H1 (cell line): ENCODE data around the gene MRPL34. TPM values are rescaled to one million over a fixed set of nuclear protein-coding genes. Genes with fewer than 3 reads are reported as not detected.

ENCODE experiments used
- CTCF ChIA-PET: fragments of 300-600 bp; sonication (Branson Sonifier 250); formaldehyde crosslinking; loops from one replicate; lab custom pipeline; 2021; ENCODE audit not compliant: partially characterized antibody; lab: Charles Lee
- POLR2A ChIA-PET: fragments of 300-600 bp; sonication (Branson Sonifier 250); formaldehyde crosslinking; loops from one replicate; lab custom pipeline; 2021; ENCODE audit warnings: inconsistent platforms; ENCODE audit not compliant: partially characterized antibody; lab: Charles Lee
- DNase-seq, 2 experiments: peaks; one replicate each; pipeline versions ENCODE4 v3.0.0 to v3.0.0-alpha.2; 2010 to 2022; ENCODE audit warnings: low spot score in 2 of 2, low read depth in 1 of 2, mixed read lengths in 1 of 2
- FAIRE-seq: peaks from 2 replicates; lab custom pipeline; 2011; peaks lifted over from hg19 to GRCh38; lab: Jason Lieb, UNC
- H2AFZ ChIP-seq: 2 replicates; pipeline ENCODE4 v1.8.1; 2012; ENCODE audit warnings: low read length, inconsistent platforms
- H2AK5ac ChIP-seq: 2 replicates; pipeline ENCODE4 v1.6.1; 2013; ENCODE audit warnings: low read depth, low read length
- H2BK120ac ChIP-seq: replicated peaks from 2 replicates; pipeline ENCODE3; 2013; ENCODE audit warnings: low read depth, low read length, inconsistent platforms
- H2BK12ac ChIP-seq: 2 replicates; pipeline ENCODE4 v1.6.1; 2013; ENCODE audit warnings: low read depth, low read length
- H2BK15ac ChIP-seq: 2 replicates; pipeline ENCODE4 v1.6.1; 2013; ENCODE audit warnings: low read length
- H2BK20ac ChIP-seq: 2 replicates; pipeline ENCODE4 v1.6.1; 2013; ENCODE audit warnings: low read length
- H2BK5ac ChIP-seq: 2 replicates; pipeline ENCODE4 v1.6.1; 2013; ENCODE audit warnings: low read depth, low read length
- H3K14ac ChIP-seq: 2 replicates; pipeline ENCODE4 v1.6.1; 2013; ENCODE audit warnings: inconsistent platforms; ENCODE audit not compliant: insufficient read length
- H3K18ac ChIP-seq: 2 replicates; pipeline ENCODE4 v1.6.1; 2013; ENCODE audit warnings: low read length; ENCODE audit errors: extremely low read depth
- H3K23ac ChIP-seq: 2 replicates; pipeline ENCODE4 v1.6.1; 2013; ENCODE audit warnings: inconsistent platforms; ENCODE audit not compliant: insufficient read length
- H3K23me2 ChIP-seq: 2 replicates; pipeline ENCODE4 v1.6.1; 2013; ENCODE audit warnings: low read depth, low read length
- H3K27ac ChIP-seq: 2 replicates; pipeline ENCODE4 v1.6.1; 2011; ENCODE audit warnings: low read depth, low read length, inconsistent platforms
- H3K27me3 ChIP-seq, 4 experiments: replicated peaks in 1 of 4; 1 replicate in 1 of 4; 2 replicates in 3 of 4; pipeline versions ENCODE4 v1.6.1 to v1.8.1; 2011 to 2013; ENCODE audit warnings: low read length in 3 of 4, mild to moderate bottlenecking in 3 of 4, inconsistent platforms in 2 of 4, mixed read lengths in 2 of 4, moderate library complexity in 1 of 4; ENCODE audit not compliant: control insufficient read depth in 3 of 4, insufficient read depth in 3 of 4; ENCODE audit errors: extremely low read depth in 1 of 4
- H3K36me3 ChIP-seq, 4 experiments: 2 replicates each; pipeline versions ENCODE4 v1.6.1 to v1.8.1; 2011 to 2013; ENCODE audit warnings: mild to moderate bottlenecking in 4 of 4, low read length in 3 of 4, moderate library complexity in 2 of 4, control low read depth in 1 of 4, inconsistent platforms in 1 of 4; ENCODE audit not compliant: insufficient read depth in 4 of 4, control insufficient read depth in 2 of 4
- H3K4ac ChIP-seq: replicated peaks from 2 replicates; pipeline ENCODE3; 2013; ENCODE audit warnings: low read length, low read depth, mixed read lengths, inconsistent platforms; ENCODE audit not compliant: insufficient read length
- H3K4me1 ChIP-seq, 4 experiments: replicated peaks in 1 of 4; 1 replicate in 1 of 4; 2 replicates in 3 of 4; pipeline versions ENCODE4 v1.6.1 to v1.8.1; 2011 to 2013; ENCODE audit warnings: low read length in 3 of 4, inconsistent platforms in 2 of 4, mixed read lengths in 1 of 4; ENCODE audit not compliant: insufficient read depth in 4 of 4, control insufficient read depth in 3 of 4
- H3K4me2 ChIP-seq, 2 experiments: 2 replicates each; pipeline versions ENCODE4 v1.6.1 to v1.8.1; 2011 to 2013; ENCODE audit warnings: low read depth in 2 of 2, low read length in 2 of 2, control low read depth in 1 of 2, inconsistent platforms in 1 of 2, mild to moderate bottlenecking in 1 of 2; ENCODE audit not compliant: insufficient read depth in 1 of 2
- H3K4me3 ChIP-seq, 4 experiments: fragments of 200-600, 300-600 bp in 1 of 4; sonication (generic), shearing (Covaris generic), sonication (Bioruptor Twin) in 1 of 4; 2 replicates each; pipeline versions ENCODE4 v1.5.1 to v1.8.1; 2011 to 2016; ENCODE audit warnings: low read length in 4 of 4, low read depth in 3 of 4, control low read depth in 2 of 4, inconsistent platforms in 2 of 4, mild to moderate bottlenecking in 2 of 4, mixed read lengths in 1 of 4, moderate library complexity in 1 of 4; ENCODE audit not compliant: insufficient read depth in 2 of 4; ENCODE audit errors: extremely low read depth in 1 of 4
- H3K56ac ChIP-seq: replicated peaks from 2 replicates; pipeline ENCODE3; 2013; ENCODE audit warnings: low read depth, mild to moderate bottlenecking, mixed read lengths, low read length, inconsistent platforms; ENCODE audit not compliant: insufficient read length
- H3K79me1 ChIP-seq: 2 replicates; pipeline ENCODE4 v1.6.1; 2013; ENCODE audit warnings: low read depth, low read length, control low read depth
- H3K79me2 ChIP-seq, 2 experiments: 2 replicates each; pipeline versions ENCODE4 v1.6.1 to v1.8.1; 2012 to 2013; ENCODE audit warnings: low read length in 2 of 2, mild to moderate bottlenecking in 2 of 2, inconsistent platforms in 1 of 2; ENCODE audit not compliant: insufficient read depth in 2 of 2, control insufficient read depth in 1 of 2
- H3K9ac ChIP-seq, 4 experiments: replicated peaks in 1 of 4; 1 replicate in 1 of 4; 2 replicates in 3 of 4; pipeline versions ENCODE4 v1.6.1 to v1.8.1; 2011 to 2013; ENCODE audit warnings: low read depth in 3 of 4, low read length in 3 of 4, control low read depth in 2 of 4, mild to moderate bottlenecking in 2 of 4, moderate library complexity in 2 of 4, inconsistent platforms in 1 of 4; ENCODE audit errors: extremely low read depth in 1 of 4
- H3K9me3 ChIP-seq, 2 experiments: 2 replicates each; pipeline versions ENCODE4 v1.6.1 to v1.8.1; 2012 to 2013; ENCODE audit warnings: mild to moderate bottlenecking in 2 of 2, moderate library complexity in 2 of 2, control low read depth in 1 of 2, inconsistent platforms in 1 of 2, low read depth in 1 of 2, low read length in 1 of 2, mixed read lengths in 1 of 2; ENCODE audit not compliant: insufficient read depth in 2 of 2
- H4K20me1 ChIP-seq, 2 experiments: replicated peaks in 1 of 2; 2 replicates each; pipeline versions ENCODE3 to v1.8.1; 2011 to 2013; ENCODE audit warnings: inconsistent platforms in 2 of 2, low read length in 2 of 2, mild to moderate bottlenecking in 1 of 2; ENCODE audit not compliant: insufficient read depth in 2 of 2, control insufficient read depth in 1 of 2
- H4K5ac ChIP-seq: 2 replicates; pipeline ENCODE4 v1.6.1; 2013; ENCODE audit warnings: low read length, low read depth, mixed read lengths, inconsistent platforms; ENCODE audit not compliant: insufficient read length
- H4K8ac ChIP-seq: 2 replicates; pipeline ENCODE4 v1.8.0; 2013; ENCODE audit warnings: mild to moderate bottlenecking, moderate library complexity, low read length, inconsistent platforms; ENCODE audit not compliant: insufficient read depth; ENCODE audit errors: extremely low read depth
- H4K91ac ChIP-seq: replicated peaks from 2 replicates; pipeline ENCODE3; 2013; ENCODE audit warnings: low read length, mixed read lengths, inconsistent platforms; ENCODE audit not compliant: insufficient read length
- FOSL1 ChIP-seq: IDR thresholded peaks from 2 replicates; pipeline ENCODE4 v1.6.1; 2011; ENCODE audit warnings: mild to moderate bottlenecking, low read depth, low read length, moderate library complexity; ENCODE audit not compliant: insufficient read depth
- HDAC2 ChIP-seq, 2 experiments: fragments of 300-600 bp in 1 of 2; sonication (generic) in 1 of 2; IDR thresholded peaks; 2 replicates each; pipeline ENCODE4 v1.6.1; 2011 to 2012; ENCODE audit warnings: low read depth in 2 of 2, low read length in 2 of 2, mild to moderate bottlenecking in 2 of 2, moderate library complexity in 2 of 2, borderline replicate concordance in 1 of 2, inconsistent platforms in 1 of 2
- NANOG ChIP-seq: IDR thresholded peaks from 2 replicates; pipeline ENCODE4 v1.6.1; 2011; ENCODE audit warnings: low read length, low read depth, mild to moderate bottlenecking, inconsistent platforms; ENCODE audit not compliant: insufficient read depth, poor library complexity, severe bottlenecking
- RFX5 ChIP-seq: IDR thresholded peaks from 2 replicates; pipeline ENCODE4 v1.6.1; 2011; ENCODE audit warnings: low read depth, low read length, improper control_type of control experiment, borderline replicate concordance
- RNF2 ChIP-seq: fragments of 200-900, 300-1000 bp; sonication (generic); IDR thresholded peaks from 2 replicates; pipeline ENCODE4 v1.7.1; 2016; ENCODE audit warnings: borderline replicate concordance, low read depth, mild to moderate bottlenecking, antibody characterized with exemption, low read length; ENCODE audit not compliant: poor library complexity, severe bottlenecking; ENCODE audit errors: missing control alignments
- SIRT6 ChIP-seq: IDR thresholded peaks from one replicate; pipeline ENCODE4 v1.7.1; 2012; ENCODE audit warnings: low read length, inconsistent platforms
- SRF ChIP-seq: IDR thresholded peaks from 2 replicates; pipeline ENCODE4 v1.6.1; 2011; ENCODE audit warnings: mild to moderate bottlenecking, low read depth, low read length, moderate library complexity
- WGBS, 2 experiments: shearing (Covaris generic) in 1 of 2; methylation state at CpG; one replicate each; pipeline versions ENCODE4 v1.1.6 to v1.1.7; 2013 to 2015; ENCODE audit warnings: low lambda C conversion rate in 2 of 2, mixed read lengths in 2 of 2, inconsistent platforms in 1 of 2, low coverage in 1 of 2, missing lambda C conversion rate in 1 of 2; ENCODE audit not compliant: insufficient replicate concordance in 2 of 2, insufficient coverage in 1 of 2, insufficient read length in 1 of 2; ENCODE audit errors: extremely low coverage in 1 of 2, missing lambda C conversion rate in 1 of 2; 5-methylcytosine and 5-hydroxymethylcytosine counted together
- polyA plus RNA-seq, 7 experiments: library from polyadenylated mRNA; depleted of rRNA in 3 of 7; stranded (reverse) in 5 of 7; unstranded in 2 of 7; fragments of >200 nt in 5 of 7; fragments of 200-250 nt in 2 of 7; gene quantifications; 1 replicate in 5 of 7; 2 replicates in 1 of 7; 4 replicates in 1 of 7; pipeline versions ENCODE4 v1.2.1 to v1.2.3, GENCODE V29; 2011 to 2013; ENCODE audit warnings: missing spikeins in 2 of 7, mixed read lengths in 2 of 7
- total RNA-seq: library from RNA; stranded (reverse); fragmentation: NEBNext Ultra II Directional; extraction: Animal tissue kit (Norgen Biotek cat#: 25700); gene quantifications from 2 replicates; pipeline ENCODE4 v1.2.1, GENCODE V29; 2021
- TF ChIP-seq, protein P1 (sequence below), 3 experiments: IDR thresholded peaks; 1 replicate in 2 of 3; 2 replicates in 1 of 3; pipeline versions ENCODE4 v1.5.1 to v1.6.1; 2011; ENCODE audit warnings: low read length in 3 of 3, mild to moderate bottlenecking in 3 of 3, inconsistent platforms in 2 of 3, low read depth in 1 of 3, moderate library complexity in 1 of 3; ENCODE audit not compliant: insufficient read depth in 1 of 3; ENCODE audit errors: control extremely low read depth in 1 of 3
- TF ChIP-seq, protein P2 (sequence below): IDR thresholded peaks from 2 replicates; pipeline ENCODE4 v1.6.1; 2011; ENCODE audit warnings: low read depth, mild to moderate bottlenecking, low read length; ENCODE audit not compliant: insufficient read depth

MRPL34 gene
- total and polyA plus RNA-seq, 2 of the 8 experiments (the other 6 are each of a cell fraction or from before 2014, with no cell fraction given) = 91.9 to 99.6 TPM

DNA sequence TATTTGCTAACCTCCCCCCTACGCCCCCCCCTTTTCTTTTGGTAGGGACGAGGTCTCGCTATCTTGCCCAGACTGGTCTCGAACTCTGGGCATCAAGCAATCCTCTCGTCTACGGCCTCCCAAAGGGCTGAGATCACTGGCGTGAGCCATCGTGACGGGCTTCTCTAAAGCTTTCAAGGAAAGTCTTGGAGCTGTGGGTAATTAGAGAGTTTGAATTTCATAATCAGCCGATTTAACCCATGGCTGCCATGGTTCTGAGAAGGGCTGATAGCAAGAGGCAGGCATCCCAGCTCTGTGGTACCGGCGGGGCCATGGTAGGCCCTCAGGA is 1.8 kb upstream of the MRPL34 start:
- Histone ChIP-seq H2BK20ac (no peak overlapping the region), H3K4me1 (peaks cover 12 to 21% (median 14%) of the 10 kb centered on the region in 4 experiments), H3K79me1 (peaks cover 4% of the 10 kb centered on the region), H3K23me2 (peaks cover 7% of the 10 kb centered on the region), H3K4me2 (peak overlapping the region; percentile 57 to 82), H3K36me3 (peaks cover 0 to 9% (median 0%) of the 10 kb centered on the region in 4 experiments; a peak in 2 of 8 replicates), H3K56ac (no peak overlapping the region), H3K27me3 (no peaks in the 10 kb centered on the region), H2AK5ac (0 out of 2 replicates have a peak overlapping the region, but pooled peaks have one; percentile 53), H2BK12ac (no peak overlapping the region), H3K9ac (no peak overlapping the region), H3K23ac (no peak overlapping the region), H3K14ac (no peak overlapping the region), H2AFZ (no peak overlapping the region), H3K27ac (no peak overlapping the region), H2BK120ac (no peak overlapping the region), H2BK5ac (no peak overlapping the region), H4K20me1 (peaks cover 1 to 8% of the 10 kb centered on the region in 2 experiments), H3K4ac (no peak overlapping the region), H3K79me2 (peaks cover 0 to 4% of the 10 kb centered on the region in 2 experiments; a peak in 1 of 4 replicates), H4K5ac (no peak overlapping the region), H4K8ac (no peak overlapping the region), H3K9me3 (no peaks in the 10 kb centered on the region), H4K91ac (no peak overlapping the region), H3K18ac (peak overlapping the region; percentile 91), H2BK15ac (peak overlapping the region; percentile 81; the same call in 1 of the 2 replicates), H3K4me3 (peak overlapping the region in 1 of 4 experiments; percentile 47; a peak in 2 of 8 replicates)
- FAIRE-seq (no peak), DNase-seq (no peak)
- ChIA-PET POLR2A (interaction anchor here (1.1 to 18.5 kb wide), 5 partner anchors 13 to 89 kb away, joined by 3 to 329 read pairs (median 5); partner anchors contain the start of genes ANO8, BABAM1 and USE1), CTCF (interaction anchor here (0.6 to 3.0 kb wide), 10 partner anchors 12 to 775 kb away, joined by 3 to 29 read pairs (median 3); no protein-coding TSS in a partner anchor)
- WGBS, 2 experiments = 78% methylated on average over 8 of the region's 12 CpGs; no CpG with 5 or more reads in 1 of the 2 experiments
- TF ChIP-seq RFX5 = no peak
- TF ChIP-seq, protein P1, sequence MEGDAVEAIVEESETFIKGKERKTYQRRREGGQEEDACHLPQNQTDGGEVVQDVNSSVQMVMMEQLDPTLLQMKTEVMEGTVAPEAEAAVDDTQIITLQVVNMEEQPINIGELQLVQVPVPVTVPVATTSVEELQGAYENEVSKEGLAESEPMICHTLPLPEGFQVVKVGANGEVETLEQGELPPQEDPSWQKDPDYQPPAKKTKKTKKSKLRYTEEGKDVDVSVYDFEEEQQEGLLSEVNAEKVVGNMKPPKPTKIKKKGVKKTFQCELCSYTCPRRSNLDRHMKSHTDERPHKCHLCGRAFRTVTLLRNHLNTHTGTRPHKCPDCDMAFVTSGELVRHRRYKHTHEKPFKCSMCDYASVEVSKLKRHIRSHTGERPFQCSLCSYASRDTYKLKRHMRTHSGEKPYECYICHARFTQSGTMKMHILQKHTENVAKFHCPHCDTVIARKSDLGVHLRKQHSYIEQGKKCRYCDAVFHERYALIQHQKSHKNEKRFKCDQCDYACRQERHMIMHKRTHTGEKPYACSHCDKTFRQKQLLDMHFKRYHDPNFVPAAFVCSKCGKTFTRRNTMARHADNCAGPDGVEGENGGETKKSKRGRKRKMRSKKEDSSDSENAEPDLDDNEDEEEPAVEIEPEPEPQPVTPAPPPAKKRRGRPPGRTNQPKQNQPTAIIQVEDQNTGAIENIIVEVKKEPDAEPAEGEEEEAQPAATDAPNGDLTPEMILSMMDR (IDR thresholded peaks at IDR 0.05; ENCODE audit: control extremely low read depth in 1 of 3, insufficient read depth in 1 of 3, low read depth in 1 of 3, low read length in 3 of 3) = no peak
- no peak for TF ChIP-seq FOSL1
- no peak for TF ChIP-seq NANOG
- no peak for TF ChIP-seq SRF
- TF ChIP-seq HDAC2 (IDR thresholded peaks at IDR 0.05; ENCODE audit: borderline replicate concordance in 1 of 2, low read depth in 2 of 2, low read length in 2 of 2) = no peak
- no peak for TF ChIP-seq SIRT6
- TF ChIP-seq, protein P2, sequence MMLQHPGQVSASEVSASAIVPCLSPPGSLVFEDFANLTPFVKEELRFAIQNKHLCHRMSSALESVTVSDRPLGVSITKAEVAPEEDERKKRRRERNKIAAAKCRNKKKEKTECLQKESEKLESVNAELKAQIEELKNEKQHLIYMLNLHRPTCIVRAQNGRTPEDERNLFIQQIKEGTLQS = no peak
- no peak for TF ChIP-seq RNF2
